Neuronal stem cell (in vitro differentiated cells): ENCODE measurements around the gene PCK1.

Source experiments
- DNase-seq: peaks from one replicate; pipeline ENCODE4 v3.0.0-alpha.2; 2013; ENCODE audit warnings: low spot score
- H2AFZ ChIP-seq: one replicate; pipeline ENCODE4 v1.6.1; 2013; ENCODE audit warnings: mild to moderate bottlenecking, low read length, inconsistent platforms
- H2AK5ac ChIP-seq: 2 replicates; pipeline ENCODE4 v1.6.1; 2013; ENCODE audit warnings: low read depth, mild to moderate bottlenecking, inconsistent platforms, low read length, moderate library complexity, mixed read lengths
- H2BK120ac ChIP-seq: 2 replicates; pipeline ENCODE4 v1.6.1; 2013; ENCODE audit warnings: low read depth, mild to moderate bottlenecking, inconsistent platforms, low read length, moderate library complexity, mixed read lengths
- H2BK12ac ChIP-seq: one replicate; pipeline ENCODE4 v1.6.1; 2013; ENCODE audit warnings: low read length, inconsistent platforms
- H2BK15ac ChIP-seq: 2 replicates; pipeline ENCODE4 v1.6.1; 2013; ENCODE audit warnings: mild to moderate bottlenecking, low read length, inconsistent platforms, mixed read lengths
- H2BK5ac ChIP-seq: one replicate; pipeline ENCODE4 v1.6.1; 2013; ENCODE audit warnings: inconsistent platforms, mild to moderate bottlenecking, low read length, moderate library complexity
- H3K14ac ChIP-seq: one replicate; pipeline ENCODE4 v1.6.1; 2013; ENCODE audit warnings: low read length, inconsistent platforms
- H3K18ac ChIP-seq: 2 replicates; pipeline ENCODE4 v1.6.1; 2013; ENCODE audit warnings: low read length, inconsistent platforms
- H3K23ac ChIP-seq: 2 replicates; pipeline ENCODE4 v1.6.1; 2013; ENCODE audit warnings: low read depth, mild to moderate bottlenecking, mixed read lengths, low read length, inconsistent platforms; ENCODE audit not compliant: poor library complexity
- H3K27ac ChIP-seq: replicated peaks from 3 replicates; pipeline ENCODE4 v1.5.1; 2013; ENCODE audit warnings: low read length, inconsistent platforms
- H3K27me3 ChIP-seq, 3 experiments: 2 replicates each; pipeline ENCODE4 v1.6.1; 2013; ENCODE audit warnings: low read length in 3 of 3, mild to moderate bottlenecking in 2 of 3, inconsistent platforms in 1 of 3, low read depth in 1 of 3, mixed read lengths in 1 of 3, moderate library complexity in 1 of 3; ENCODE audit not compliant: control insufficient read depth in 3 of 3, insufficient read depth in 3 of 3
- H3K36me3 ChIP-seq, 2 donors: replicated peaks in 1 of 2; 2 replicates each; pipeline ENCODE4 v1.6.1; 2013; ENCODE audit warnings: low read length in 2 of 2; ENCODE audit not compliant: control insufficient read depth in 2 of 2, insufficient read depth in 2 of 2
- H3K4ac ChIP-seq: 2 replicates; pipeline ENCODE4 v1.6.1; 2013; ENCODE audit warnings: inconsistent platforms, mild to moderate bottlenecking, low read length, moderate library complexity
- H3K4me1 ChIP-seq, 2 donors: 1 replicate in 1 of 2; 2 replicates in 1 of 2; pipeline ENCODE4 v1.6.1; 2013; ENCODE audit warnings: low read length in 2 of 2, low read depth in 1 of 2; ENCODE audit not compliant: control insufficient read depth in 2 of 2, insufficient read depth in 1 of 2
- H3K4me2 ChIP-seq: one replicate; pipeline ENCODE4 v1.6.1; 2013; ENCODE audit warnings: mild to moderate bottlenecking, low read length, inconsistent platforms; ENCODE audit not compliant: insufficient read depth, poor library complexity, severe bottlenecking
- H3K4me3 ChIP-seq, 2 donors: 2 replicates each; pipeline ENCODE4 v1.5.1; 2013; ENCODE audit warnings: low read length in 2 of 2, mild to moderate bottlenecking in 2 of 2, inconsistent platforms in 1 of 2, moderate library complexity in 1 of 2
- H3K79me1 ChIP-seq: one replicate; pipeline ENCODE4 v1.6.1; 2013; ENCODE audit warnings: low read depth, mild to moderate bottlenecking, inconsistent platforms, low read length, moderate library complexity
- H3K9ac ChIP-seq: one replicate; pipeline ENCODE4 v1.6.1; 2013; ENCODE audit warnings: mild to moderate bottlenecking, low read depth, low read length, inconsistent platforms; ENCODE audit not compliant: poor library complexity
- H3K9me3 ChIP-seq, 2 donors: replicated peaks in 1 of 2; 2 replicates each; pipeline versions ENCODE3 to v1.6.1; 2013; ENCODE audit warnings: low read length in 2 of 2, mild to moderate bottlenecking in 2 of 2, inconsistent platforms in 1 of 2, low read depth in 1 of 2, mixed read lengths in 1 of 2, moderate library complexity in 1 of 2; ENCODE audit not compliant: control insufficient read depth in 2 of 2, insufficient read depth in 1 of 2
- H4K8ac ChIP-seq: one replicate; pipeline ENCODE4 v1.6.1; 2013; ENCODE audit warnings: low read depth, mild to moderate bottlenecking, inconsistent platforms, low read length, moderate library complexity
- H4K91ac ChIP-seq: one replicate; pipeline ENCODE4 v1.6.1; 2013; ENCODE audit warnings: low read length, low read depth, mild to moderate bottlenecking, inconsistent platforms; ENCODE audit not compliant: poor library complexity
- WGBS, 2 donors: extraction: QIAGEN DNeasy Blood & Tissue Kit; methylation state at CpG; one replicate each; pipeline ENCODE4 v1.1.7; 2013; ENCODE audit warnings: missing lambda C conversion rate in 2 of 2, mixed read lengths in 1 of 2; ENCODE audit not compliant: insufficient read length in 2 of 2, insufficient replicate concordance in 1 of 2; ENCODE audit errors: extremely low coverage in 2 of 2; 5-methylcytosine and 5-hydroxymethylcytosine counted together

PCK1 gene

DNA sequence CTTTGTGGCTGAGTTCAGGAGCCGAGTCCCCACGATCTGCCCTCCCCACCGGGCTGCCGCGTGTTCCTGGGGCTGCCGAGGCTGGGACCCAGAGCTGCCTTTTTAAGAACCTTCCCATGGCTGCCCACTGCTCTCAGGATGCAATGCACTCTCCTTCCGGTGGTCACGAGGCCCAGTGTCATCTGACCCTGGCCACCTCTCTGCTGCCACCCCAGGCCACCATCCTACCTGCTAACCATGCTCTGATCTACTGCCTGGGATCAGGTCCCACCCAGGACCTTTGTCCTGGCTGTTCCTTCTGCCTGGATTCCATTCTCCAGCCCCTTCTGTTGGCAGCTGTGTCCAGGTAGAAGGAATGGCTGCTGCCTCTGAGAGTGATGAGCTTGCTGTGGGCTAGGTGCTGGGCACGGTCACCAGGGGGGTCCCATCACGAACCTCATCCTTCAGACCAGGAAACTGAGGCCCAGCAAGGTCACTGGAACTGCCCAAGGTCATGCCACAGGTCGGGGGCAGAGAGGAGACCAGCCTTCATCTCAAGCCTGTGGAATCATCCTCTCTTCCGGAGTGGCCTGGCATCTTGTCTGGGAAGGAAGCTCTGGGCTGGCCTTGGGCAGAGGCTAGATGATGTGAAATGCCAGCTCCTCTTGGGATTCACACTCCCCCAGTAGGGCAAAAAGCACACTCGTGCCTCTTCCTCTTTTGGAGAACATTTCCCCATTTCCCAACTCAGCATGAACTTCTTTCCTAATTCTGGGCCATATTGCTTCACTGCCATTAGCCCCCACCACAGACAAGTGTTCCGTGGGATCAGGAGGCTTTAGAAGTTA lies 20.5 kb downstream of the PCK1 start:
- Histone ChIP-seq H2BK120ac (no peak overlapping the region), H3K4ac (no peak overlapping the region), H4K91ac (no peak overlapping the region), H3K4me1 (peaks cover 2 to 4% of the 10 kb centered on the region in 2 donors), H3K4me2 (no peak overlapping the region), H2BK15ac (no peak overlapping the region), H2AFZ (no peak overlapping the region), H3K4me3 (no peak overlapping the region), H2BK5ac (no peak overlapping the region), H4K8ac (no peak overlapping the region), H3K36me3 (no peaks in the 10 kb centered on the region), H3K18ac (no peak overlapping the region), H3K9me3 (peaks cover 0 to 5% of the 10 kb centered on the region in 2 donors), H2BK12ac (no peak overlapping the region), H3K23ac (peak overlapping the region; percentile 12), H3K27me3 (peaks cover 0 to 44% (median 0%) of the 10 kb centered on the region in 3 experiments), H2AK5ac (peak overlapping the region; percentile 40), H3K9ac (no peak overlapping the region), H3K79me1 (peaks cover 3% of the 10 kb centered on the region), H3K14ac (no peak overlapping the region), H3K27ac (no peak overlapping the region)
- DNase-seq: no peak
- no CpG with 5 or more reads among the region's 14 CpGs for WGBS, 2 donors

DNA sequence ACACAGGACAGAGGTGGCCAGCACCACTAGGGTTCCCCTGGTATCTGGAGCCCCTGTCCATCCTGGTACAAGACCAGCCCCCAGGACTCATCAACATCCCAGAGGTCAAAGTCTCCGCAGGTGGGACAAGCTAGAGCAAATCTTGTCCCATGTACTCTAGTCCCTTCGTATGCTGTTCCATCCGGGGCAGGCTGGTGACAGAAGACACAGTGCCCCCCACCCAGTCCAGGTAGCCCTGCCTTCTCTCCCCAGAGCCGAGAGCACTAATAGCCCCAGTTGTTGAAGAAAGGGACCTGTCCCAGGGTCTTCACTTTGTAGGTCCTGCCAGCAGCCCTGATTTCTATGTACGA lies 21.1 kb downstream of the PCK1 start:
- Histone ChIP-seq H3K4me2 (no peak overlapping the region), H2BK120ac (no peak overlapping the region), H4K8ac (no peak overlapping the region), H3K23ac (no peak overlapping the region), H3K18ac (no peak overlapping the region), H3K27me3 (peaks cover 0 to 44% (median 0%) of the 10 kb centered on the region in 3 experiments), H3K79me1 (peaks cover 3% of the 10 kb centered on the region), H2AK5ac (no peak overlapping the region), H3K4me3 (no peak overlapping the region), H3K9me3 (peaks cover 0 to 5% of the 10 kb centered on the region in 2 donors), H2BK12ac (no peak overlapping the region), H2BK15ac (no peak overlapping the region), H3K4me1 (peaks cover 3 to 4% of the 10 kb centered on the region in 2 donors), H3K27ac (no peak overlapping the region), H2AFZ (no peak overlapping the region), H3K4ac (no peak overlapping the region), H3K9ac (no peak overlapping the region), H4K91ac (no peak overlapping the region), H3K36me3 (no peaks in the 10 kb centered on the region), H2BK5ac (no peak overlapping the region), H3K14ac (no peak overlapping the region)
- no CpG with 5 or more reads among the region's 5 CpGs for WGBS, 2 donors
- no peak for DNase-seq

DNA sequence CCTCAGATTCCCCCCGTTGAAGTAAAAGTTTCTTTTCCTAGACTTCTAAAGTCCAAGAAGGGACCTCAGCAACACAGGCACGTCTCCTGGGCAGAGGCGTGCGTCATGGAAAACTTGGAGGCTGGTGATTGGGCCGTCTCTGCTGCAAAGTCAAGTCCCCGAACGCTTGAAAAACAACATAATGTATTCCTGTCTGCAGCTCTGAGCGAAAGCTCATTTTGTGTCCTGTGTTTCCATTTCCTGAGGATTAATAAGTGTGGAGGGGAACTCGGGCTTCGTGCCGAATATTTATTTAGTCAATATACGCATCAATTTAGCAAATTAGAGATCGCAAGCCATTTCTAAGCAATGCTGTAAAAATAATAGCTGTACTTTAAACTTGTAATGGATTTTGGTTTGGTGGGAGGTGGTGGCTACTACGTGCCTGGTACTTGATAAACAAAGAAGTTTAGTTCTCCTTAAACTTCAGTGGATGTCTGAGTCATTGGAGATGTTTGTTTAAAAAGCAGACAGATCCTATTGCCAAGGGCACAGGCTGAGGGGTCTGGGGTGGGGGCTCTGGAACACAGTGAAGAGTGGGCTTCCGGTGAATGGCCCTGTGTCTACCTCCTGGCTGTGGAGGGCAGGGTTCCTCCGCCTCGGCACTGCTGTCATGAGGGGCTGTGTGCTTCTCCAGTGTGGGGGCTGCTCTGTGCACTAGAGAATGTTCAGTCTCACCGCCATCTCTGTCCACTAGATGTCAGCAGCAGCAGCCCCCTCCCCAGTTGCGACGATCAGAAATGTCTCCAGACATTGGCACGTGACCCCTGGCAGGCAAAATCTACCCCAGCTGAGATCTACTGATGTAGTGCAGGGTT lies 21.8 kb downstream of the PCK1 start:
- Histone ChIP-seq H3K4me1 (peaks cover 3 to 4% of the 10 kb centered on the region in 2 donors), H4K8ac (no peak overlapping the region), H2BK120ac (no peak overlapping the region), H3K9ac (no peak overlapping the region), H3K36me3 (no peaks in the 10 kb centered on the region), H3K23ac (no peak overlapping the region), H3K4me2 (no peak overlapping the region), H3K14ac (no peak overlapping the region), H3K18ac (no peak overlapping the region), H2BK12ac (no peak overlapping the region), H3K4me3 (no peak overlapping the region), H2AFZ (peak overlapping the region; percentile 51), H3K9me3 (peaks cover 0 to 5% of the 10 kb centered on the region in 2 donors), H3K4ac (no peak overlapping the region), H2AK5ac (no peak overlapping the region), H3K27ac (no peak overlapping the region), H3K27me3 (peaks cover 0 to 46% (median 0%) of the 10 kb centered on the region in 3 experiments), H3K79me1 (peaks cover 3% of the 10 kb centered on the region), H2BK15ac (no peak overlapping the region), H2BK5ac (no peak overlapping the region), H4K91ac (no peak overlapping the region)
- no CpG with 5 or more reads among the region's 21 CpGs for WGBS, 2 donors
- DNase-seq: no peak
